Astrocyte of the cerebellum (primary cell): ENCODE measurements around the gene TYW5.

ENCODE experiments used
- DNase-seq: peaks from one replicate; pipeline ENCODE4 v3.0.0-alpha.2; 2011; ENCODE audit warnings: low read depth
- H3K4me3 ChIP-seq: 2 replicates; pipeline ENCODE4 v1.5.1; 2011; ENCODE audit warnings: mild to moderate bottlenecking, low read depth, low read length, moderate library complexity
- CTCF ChIP-seq: IDR thresholded peaks from 2 replicates; pipeline ENCODE4 v1.5.1; 2012; ENCODE audit warnings: low read length, low read depth, moderate library complexity, mild to moderate bottlenecking; ENCODE audit errors: missing control alignments
- in situ Hi-C: cut with HindIII; loops from 2 replicates; pipeline ENCODE4 v1.10.0; 2017; ENCODE audit warnings: low sequenced_read_pairs

Gene TYW5

GRCh38 chr2:199907008-199907714 is 48.1 kb downstream of the TYW5 start:
- in situ Hi-C loops: no loop called here
- no peak for DNase-seq
- no peak for TF ChIP-seq CTCF
- H3K4me3 ChIP-seq: no peak overlapping the region

GRCh38 chr2:199903111-199903510 is 52.2 kb downstream of the TYW5 start:
- in situ Hi-C loops: no loop called here
- no peak for DNase-seq
- H3K4me3 ChIP-seq: no peak overlapping the region
- TF ChIP-seq CTCF: no peak

GRCh38 chr2:199902486-199903110 is 52.7 kb downstream of the TYW5 start:
- in situ Hi-C loops: no loop called here
- DNase-seq: no peak
- no peak overlapping the region for H3K4me3 ChIP-seq
- no peak for TF ChIP-seq CTCF

- no peak for DNase-seq
- in situ Hi-C loops: no loop called here
- no peak for TF ChIP-seq CTCF
- H3K4me3 ChIP-seq: no peak overlapping the region
These were observed 53.3 kb downstream of the TYW5 start for GRCh38 chr2:199901942-199902341.

- H3K4me3 ChIP-seq: no peak overlapping the region
- TF ChIP-seq CTCF: no peak
- in situ Hi-C loops: no loop called here
- no peak for DNase-seq
These were observed 58.7 kb downstream of the TYW5 start for GRCh38 chr2:199896617-199897016.

- no peak overlapping the region for H3K4me3 ChIP-seq
- in situ Hi-C loops: no loop called here
- no peak for TF ChIP-seq CTCF
- no peak for DNase-seq
These were observed 59.9 kb downstream of the TYW5 start for GRCh38 chr2:199895406-199895805.
